G401.6 (cell line): ENCODE measurements around the gene TMEM92.
"Not testable (repeated sequence)": the region's sequence is repeated elsewhere in the genome, so short reads cannot be mapped to it uniquely, and the experiment has no call there.

Source experiments
- FAIRE-seq: peaks from 2 replicates; lab custom pipeline; 2012; peaks lifted over from hg19 to GRCh38; lab: Jason Lieb, UNC

TMEM92 gene

GRCh38 chr17:50276588-50277356 lies 2.5 kb downstream of the TMEM92 start:
- no peak for FAIRE-seq

GRCh38 chr17:50277357-50277754 lies 3.1 kb downstream of the TMEM92 start:
- no peak for FAIRE-seq

- no peak for FAIRE-seq
Measured at GRCh38 chr17:50278526-50279180, 4.4 kb downstream of the TMEM92 start.

- FAIRE-seq, result no peak
Measured at GRCh38 chr17:50279181-50279526, 4.9 kb downstream of the TMEM92 start.

- no peak for FAIRE-seq
Measured at GRCh38 chr17:50279639-50280038, 5.4 kb downstream of the TMEM92 start.

DNA sequence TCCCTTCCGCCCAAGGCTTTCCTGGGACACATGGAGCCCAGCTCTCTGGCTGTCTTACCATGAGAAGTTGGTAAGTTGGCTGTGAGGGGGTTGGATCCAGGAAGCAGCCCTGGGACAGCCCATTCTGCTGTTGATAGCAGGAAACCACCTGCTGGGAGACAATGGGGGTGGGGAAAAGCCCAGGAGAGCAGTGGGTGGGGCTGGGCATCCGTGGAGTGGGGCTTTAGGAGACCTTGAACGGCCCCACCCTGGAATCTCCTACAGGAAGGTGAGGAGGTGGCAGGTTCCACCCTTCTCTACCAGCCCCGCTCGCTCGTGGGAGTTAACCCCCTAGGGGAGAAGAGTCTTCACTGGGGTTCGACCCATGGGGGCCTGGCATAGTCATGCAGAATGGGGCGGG lies 5.8 kb downstream of the TMEM92 start:
- FAIRE-seq, result no peak

DNA sequence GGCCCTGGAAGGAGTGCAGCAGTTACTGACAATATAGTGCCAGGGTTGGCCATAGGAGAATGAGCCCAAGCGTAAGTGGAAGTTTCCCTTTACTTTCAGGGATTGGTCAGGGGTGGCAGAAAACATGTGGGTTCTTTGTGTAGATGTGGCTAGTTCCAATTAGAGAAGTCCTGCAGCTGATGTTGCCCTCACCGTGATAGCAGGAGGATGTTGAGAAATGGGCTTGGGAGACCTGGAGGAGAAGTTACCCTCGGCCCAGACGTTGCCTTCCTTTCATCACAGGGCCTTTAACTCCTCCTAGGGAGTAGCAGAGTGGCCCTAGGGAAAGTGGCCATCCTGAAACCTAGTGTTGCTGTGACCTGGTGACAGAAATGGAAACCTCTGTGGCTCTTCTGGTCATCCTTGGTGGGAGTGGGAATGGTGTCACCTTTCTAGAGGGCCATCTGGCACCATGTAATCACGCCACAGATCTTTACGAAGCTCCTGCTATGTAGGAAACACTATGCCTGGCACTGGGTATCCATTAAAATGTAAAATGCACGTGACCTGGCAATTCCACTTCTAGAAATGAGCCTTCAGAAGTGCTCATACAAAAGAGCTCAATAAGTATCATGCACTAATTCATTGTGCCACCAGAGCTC lies 6.7 kb downstream of the TMEM92 start:
- no peak for FAIRE-seq

- no peak for FAIRE-seq
Measured at GRCh38 chr17:50281739-50282401, 7.6 kb downstream of the TMEM92 start.

GRCh38 chr17:50283246-50283645 lies 9.0 kb downstream of the TMEM92 start:
- no peak for FAIRE-seq

- no peak for FAIRE-seq
Measured at GRCh38 chr17:50283714-50284113, 9.4 kb downstream of the TMEM92 start.

DNA sequence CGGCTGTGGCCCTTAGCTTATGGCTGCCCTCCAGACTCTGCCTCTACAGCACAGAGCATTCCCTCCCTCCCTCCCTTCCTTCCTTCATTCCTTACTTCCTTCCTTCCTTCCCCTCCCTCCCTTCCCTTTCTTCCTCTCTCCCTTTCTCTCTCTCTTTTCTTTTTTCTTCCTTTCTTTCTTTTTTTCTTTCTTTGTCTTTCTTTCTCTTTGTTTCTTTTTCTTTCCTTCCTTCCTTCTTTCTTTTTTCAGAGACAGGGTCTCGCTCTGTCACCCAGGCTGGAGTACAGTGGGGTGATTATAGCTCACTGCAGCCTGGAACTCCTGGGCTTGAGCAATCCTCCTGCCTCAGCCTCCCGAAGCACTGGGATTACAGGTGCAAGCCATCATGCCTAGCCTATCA lies 11.7 kb downstream of the TMEM92 start:
- FAIRE-seq, result no peak

DNA sequence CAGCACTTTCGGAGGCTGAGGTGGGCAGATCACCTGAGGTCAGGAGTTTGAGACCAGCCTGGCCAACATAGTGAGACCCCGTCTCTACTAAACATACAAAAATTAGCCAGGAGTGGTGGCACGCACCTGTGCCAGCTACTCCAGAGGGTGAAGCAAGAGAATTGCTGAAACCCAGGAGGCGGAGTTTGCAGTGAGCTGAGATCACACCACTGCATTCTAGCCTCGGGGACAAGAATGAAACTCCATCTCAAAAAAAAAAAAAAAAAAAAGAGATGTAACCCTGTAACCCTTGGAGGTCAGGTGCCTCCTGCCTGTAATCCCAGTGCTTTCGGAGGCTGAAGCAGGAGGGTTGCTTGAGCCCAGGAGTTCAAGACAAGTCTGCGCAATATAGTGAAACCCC lies 13.0 kb downstream of the TMEM92 start:
- FAIRE-seq, result not testable (repeated sequence)

DNA sequence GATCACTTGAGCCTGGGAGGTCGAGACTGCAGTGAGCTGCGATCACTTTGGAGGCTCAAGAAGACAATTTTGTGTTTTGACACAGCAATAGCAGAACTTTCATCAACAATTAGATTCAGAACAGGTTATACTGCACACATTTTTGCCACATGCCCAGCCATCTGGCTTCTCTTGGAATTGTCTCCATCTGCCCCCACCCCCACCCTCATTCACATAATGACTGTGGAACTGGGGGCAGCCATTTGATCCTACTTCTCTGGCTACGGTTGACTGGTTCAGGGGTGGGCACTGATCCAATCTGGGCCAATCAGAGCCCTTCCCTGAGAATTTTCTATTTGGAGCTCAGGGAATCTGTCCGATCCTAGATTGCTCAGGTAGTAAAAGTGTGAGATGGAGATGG lies 14.0 kb downstream of the TMEM92 start:
- no peak for FAIRE-seq

DNA sequence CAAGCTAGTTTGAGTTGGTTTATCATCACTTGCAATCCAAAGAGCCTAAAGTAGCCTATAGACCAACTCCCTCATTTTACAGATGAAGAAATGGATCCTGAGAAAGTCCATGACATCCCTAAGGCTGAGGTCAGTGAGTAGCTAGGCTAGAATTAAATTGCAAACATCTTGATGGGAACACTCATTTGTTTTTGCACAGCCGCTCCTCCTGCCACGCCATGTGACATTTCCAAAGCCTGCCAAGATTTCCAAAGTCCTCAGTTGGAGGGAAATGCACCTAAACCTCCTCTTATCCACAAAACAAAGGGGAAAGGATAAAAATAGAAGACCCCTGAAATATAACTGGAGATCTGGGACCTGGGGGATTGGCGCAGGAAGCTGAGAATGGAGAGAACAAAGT lies 15.0 kb downstream of the TMEM92 start:
- FAIRE-seq, result no peak

GRCh38 chr17:50289991-50290702 lies 15.9 kb downstream of the TMEM92 start:
- FAIRE-seq, result no peak

GRCh38 chr17:50290933-50291332 lies 16.7 kb downstream of the TMEM92 start:
- no peak for FAIRE-seq

DNA sequence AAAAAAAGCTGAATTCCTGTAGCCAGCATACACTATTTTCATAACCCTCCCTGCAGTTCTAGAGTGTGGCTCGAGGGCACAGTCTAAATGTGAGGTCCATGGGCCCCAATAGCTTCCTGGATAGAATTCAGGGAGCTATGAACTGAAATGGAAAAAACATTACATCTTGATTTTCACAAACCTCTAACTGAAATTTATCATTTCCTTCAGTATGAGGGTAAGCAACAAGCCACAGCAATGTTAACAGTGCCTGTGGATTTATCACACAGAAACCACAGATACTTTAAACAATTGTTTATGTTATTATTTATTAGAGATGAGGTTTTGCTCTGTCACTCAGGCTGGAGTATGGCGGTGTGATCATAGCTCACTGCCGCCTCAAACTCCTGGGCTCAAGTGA lies 18.2 kb downstream of the TMEM92 start:
- no peak for FAIRE-seq

DNA sequence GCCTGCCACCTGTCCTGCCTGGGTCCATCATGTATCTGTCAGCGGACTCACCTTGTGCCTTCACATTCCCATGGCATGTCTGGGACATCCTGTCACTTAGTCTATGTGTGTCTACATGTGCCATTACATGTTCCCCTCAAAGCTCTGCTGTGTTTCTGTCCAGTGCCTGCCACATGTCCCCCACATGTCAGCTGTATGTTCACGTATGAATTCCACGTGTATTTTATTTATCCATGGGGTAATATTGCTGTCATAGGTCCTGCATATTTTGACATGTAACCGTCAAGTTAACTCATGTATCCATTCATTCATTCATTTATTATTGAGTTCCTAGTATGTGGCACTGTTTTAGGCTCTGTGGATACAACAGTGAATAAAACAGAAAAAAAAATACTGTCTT lies 20.8 kb downstream of the TMEM92 start:
- no peak for FAIRE-seq

DNA sequence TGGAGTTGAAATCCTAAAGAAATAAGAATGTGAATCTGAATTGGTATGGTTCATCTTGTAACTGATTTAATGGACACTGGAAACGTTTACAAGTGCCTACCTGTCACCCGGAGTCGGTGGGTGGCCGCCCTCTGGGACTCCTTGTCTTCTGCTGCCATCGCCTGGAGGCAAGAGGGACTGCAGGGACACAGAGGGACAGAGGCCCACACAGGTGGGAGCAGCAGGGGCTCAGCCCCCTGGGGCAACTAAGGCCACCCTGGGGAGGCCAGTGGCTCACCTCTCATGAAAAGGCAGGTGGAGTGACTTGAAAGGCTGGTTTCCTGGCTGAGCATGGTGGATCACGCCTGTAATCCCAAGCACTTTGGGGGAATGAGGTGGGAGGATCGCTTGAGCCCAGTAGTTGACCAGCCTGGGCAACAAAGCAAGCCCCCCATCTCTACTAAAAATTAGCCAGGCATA lies 23.2 kb downstream of the TMEM92 start:
- FAIRE-seq, result no peak

- FAIRE-seq, result no peak
Measured at GRCh38 chr17:50298018-50298417, 23.8 kb downstream of the TMEM92 start.

GRCh38 chr17:50299776-50300175 lies 25.5 kb downstream of the TMEM92 start:
- no peak for FAIRE-seq

GRCh38 chr17:50300824-50301223 lies 26.6 kb downstream of the TMEM92 start:
- FAIRE-seq, result not testable (repeated sequence)
